CD14-positive monocyte (primary cell): ENCODE measurements around the gene TOB1. TPM values are rescaled to one million over a fixed set of nuclear protein-coding genes. Genes with fewer than 3 reads are reported as not detected.

Experiments
- DNase-seq, 3 donors: peaks; one replicate each; pipeline ENCODE4 v3.0.0-alpha.2; 2011 to 2022
- H2AFZ ChIP-seq: 2 replicates; pipeline ENCODE4 v1.6.0; 2012; ENCODE audit warnings: mild to moderate bottlenecking, low read depth, low read length, inconsistent platforms; ENCODE audit not compliant: insufficient read depth, poor library complexity, severe bottlenecking
- H3K27ac ChIP-seq, 2 donors: 1 replicate in 1 of 2; 2 replicates in 1 of 2; pipeline ENCODE4 v1.5.1; 2012 to 2013; ENCODE audit warnings: low read length in 2 of 2, control low read depth in 1 of 2, inconsistent platforms in 1 of 2, low read depth in 1 of 2, mild to moderate bottlenecking in 1 of 2
- H3K27me3 ChIP-seq, 2 donors: one replicate each; pipeline versions ENCODE4 v1.6.0 to v1.6.1; 2011 to 2013; ENCODE audit warnings: low read length in 2 of 2; ENCODE audit not compliant: control insufficient read depth in 2 of 2, insufficient read depth in 2 of 2
- H3K36me3 ChIP-seq, 2 donors: replicated peaks in 1 of 2; 1 replicate in 1 of 2; 2 replicates in 1 of 2; pipeline versions ENCODE4 v1.5.1 to v1.6.1; 2012 to 2013; ENCODE audit warnings: low read length in 2 of 2, control low read depth in 1 of 2, inconsistent platforms in 1 of 2, mild to moderate bottlenecking in 1 of 2; ENCODE audit not compliant: insufficient read depth in 2 of 2, control insufficient read depth in 1 of 2
- H3K4me1 ChIP-seq, 2 donors: 1 replicate in 1 of 2; 2 replicates in 1 of 2; pipeline versions ENCODE4 v1.5.1 to v1.6.1; 2012 to 2013; ENCODE audit warnings: low read length in 2 of 2, control low read depth in 1 of 2, inconsistent platforms in 1 of 2, mild to moderate bottlenecking in 1 of 2, moderate library complexity in 1 of 2; ENCODE audit not compliant: insufficient read depth in 2 of 2, control insufficient read depth in 1 of 2
- H3K4me2 ChIP-seq: replicated peaks from 2 replicates; pipeline ENCODE3; 2012; ENCODE audit warnings: low read length, moderate library complexity, mild to moderate bottlenecking; ENCODE audit not compliant: poor library complexity, severe bottlenecking; ENCODE audit errors: extremely low read depth
- H3K4me3 ChIP-seq, 3 experiments: fragments of 200-600 bp in 1 of 3; sonication (generic) in 1 of 3; replicated peaks in 1 of 3; 1 replicate in 2 of 3; 2 replicates in 1 of 3; pipeline ENCODE4 v1.5.1; 2011 to 2013; ENCODE audit warnings: low read length in 3 of 3, mild to moderate bottlenecking in 3 of 3, control low read depth in 2 of 3, low read depth in 2 of 3, inconsistent platforms in 1 of 3, moderate library complexity in 1 of 3
- H3K79me2 ChIP-seq: 2 replicates; pipeline ENCODE4 v1.6.0; 2012; ENCODE audit warnings: mild to moderate bottlenecking, control low read depth, inconsistent platforms, low read length, moderate library complexity; ENCODE audit not compliant: insufficient read depth
- H3K9ac ChIP-seq: 2 replicates; pipeline ENCODE4 v1.6.0; 2017; ENCODE audit warnings: low read length, mild to moderate bottlenecking; ENCODE audit not compliant: insufficient read depth, poor library complexity, severe bottlenecking
- H3K9me3 ChIP-seq, 2 donors: replicated peaks in 1 of 2; 1 replicate in 1 of 2; 2 replicates in 1 of 2; pipeline versions ENCODE4 v1.5.1 to v1.6.1; 2012 to 2013; ENCODE audit warnings: low read length in 2 of 2, control low read depth in 1 of 2; ENCODE audit not compliant: control insufficient read depth in 1 of 2, insufficient read depth in 1 of 2
- H4K20me1 ChIP-seq: 2 replicates; pipeline ENCODE4 v1.6.0; 2012; ENCODE audit warnings: mild to moderate bottlenecking, low read length, control low read depth, moderate library complexity; ENCODE audit not compliant: insufficient read depth
- H3K27ac Mint-ChIP-seq, 7 donors: one replicate each; pipeline ENCODE4 v1.8.0; 2020; ENCODE audit warnings: mild to moderate bottlenecking in 7 of 7, mixed read lengths in 7 of 7, moderate library complexity in 6 of 7, inconsistent platforms in 2 of 7
- H3K27me3 Mint-ChIP-seq, 3 donors: one replicate each; pipeline ENCODE4 v1.8.0; 2021 to 2022; ENCODE audit warnings: low read depth in 3 of 3, mild to moderate bottlenecking in 3 of 3, mixed read lengths in 3 of 3, moderate library complexity in 3 of 3, inconsistent platforms in 1 of 3
- H3K36me3 Mint-ChIP-seq, 2 donors: one replicate each; pipeline ENCODE4 v1.8.0; 2020; ENCODE audit warnings: mixed read lengths in 2 of 2, inconsistent platforms in 1 of 2, mild to moderate bottlenecking in 1 of 2
- H3K4me1 Mint-ChIP-seq: one replicate; pipeline ENCODE4 v1.8.0; 2020; ENCODE audit warnings: mild to moderate bottlenecking, mixed read lengths
- H3K4me3 Mint-ChIP-seq, 2 donors: one replicate each; pipeline ENCODE4 v1.8.0; 2020; ENCODE audit warnings: mild to moderate bottlenecking in 2 of 2, mixed read lengths in 2 of 2, moderate library complexity in 1 of 2
- H3K9me3 Mint-ChIP-seq, 7 donors: one replicate each; pipeline ENCODE4 v1.8.0; 2020 to 2022; ENCODE audit warnings: mixed read lengths in 7 of 7, mild to moderate bottlenecking in 6 of 7, moderate library complexity in 6 of 7, inconsistent platforms in 2 of 7
- CTCF ChIP-seq: fragments of 200-600 bp; IDR thresholded peaks from one replicate; pipeline ENCODE4 v1.8.0; 2022; ENCODE audit warnings: antibody characterized with exemption, mild to moderate bottlenecking
- WGBS: methylation state at CpG from one replicate; pipeline ENCODE4 v1.1.5; 2013; ENCODE audit warnings: missing lambda C conversion rate; ENCODE audit not compliant: insufficient coverage; 5-methylcytosine and 5-hydroxymethylcytosine counted together
- intact Hi-C, 2 donors: fragments of 100-400 bp; cut with micrococcal nuclease; formaldehyde crosslinking; loops; one replicate each; pipeline versions ENCODE4 v1.15.0 to v1.15.1; 2023
- polyA plus RNA-seq, 3 donors: library from polyadenylated mRNA; depleted of rRNA in 1 of 3; unstranded in 2 of 3; stranded (reverse) in 1 of 3; fragments of 300-500 nt in 2 of 3; fragments of >200 nt in 1 of 3; fragmentation: Illumina TruSeq in 2 of 3; gene quantifications; 1 replicate in 2 of 3; 2 replicates in 1 of 3; pipeline ENCODE4 v1.2.3, GENCODE V29; 2012 to 2021

Gene TOB1
- polyA plus RNA-seq, 3 donors = 18.5 to 107 (median 41.0) TPM

- H2AFZ ChIP-seq = peak overlapping the region; percentile 11
- H3K4me2 ChIP-seq = peak overlapping the region; percentile 95
- intact Hi-C loops = loop anchor here (2.0 to 10.0 kb wide), 6 partner anchors 45 to 289 kb away; partner anchors contain the start of genes ANKRD40 (in 1 of the 2) and NME1 (in 1 of the 2)
- H3K9me3 ChIP-seq = no peaks in the 10 kb centered on the region
- under 1% methylated on average over 53 of the region's 53 CpGs for WGBS
- H3K27ac Mint-ChIP-seq = peak overlapping the region; percentile 54 to 99 (median 80)
- H3K36me3 ChIP-seq = peaks cover 9 to 25% of the 10 kb centered on the region in 2 donors
- H3K79me2 ChIP-seq = peaks cover 40% of the 10 kb centered on the region
- peaks cover 38% of the 10 kb centered on the region for H3K4me1 Mint-ChIP-seq
- H3K9me3 Mint-ChIP-seq = no peaks in the 10 kb centered on the region
- H3K4me3 Mint-ChIP-seq = peak overlapping the region; percentile 79 to 84
- peak overlapping the region; percentile 70 to 97 (median 89) for H3K4me3 ChIP-seq
- peaks cover 20 to 48% of the 10 kb centered on the region in 2 donors for H3K4me1 ChIP-seq
- peaks cover 43% of the 10 kb centered on the region for H4K20me1 ChIP-seq
- H3K27ac ChIP-seq = peak overlapping the region; percentile 64 to 75
- H3K36me3 Mint-ChIP-seq = peaks cover 25 to 28% of the 10 kb centered on the region in 2 donors
- DNase-seq = no peak
- peaks cover 0 to 2% (median 2%) of the 10 kb centered on the region in 3 donors for H3K27me3 Mint-ChIP-seq
- H3K27me3 ChIP-seq = no peaks in the 10 kb centered on the region
- TF ChIP-seq CTCF = no peak
- H3K9ac ChIP-seq = peak overlapping the region; percentile 92
Measured at GRCh38 chr17:50865868-50866260, 290 bp downstream of the TOB1 start.

GRCh38 chr17:50865060-50865867, 890 bp downstream of the TOB1 start:
- H3K4me3 ChIP-seq = peak overlapping the region; percentile 70 to 97 (median 89)
- intact Hi-C loops = loop anchor here (2.0 to 10.0 kb wide), 4 partner anchors 46 to 290 kb away; partner anchors contain the start of genes ANKRD40 (in 1 of the 2) and NME1 (in 1 of the 2)
- Mint-ChIP-seq H3K27ac (peak overlapping the region; percentile 42 to 98 (median 94)), H3K27me3 (peaks cover 0 to 2% (median 2%) of the 10 kb centered on the region in 3 donors), H3K4me1 (peaks cover 35% of the 10 kb centered on the region), H3K36me3 (peaks cover 25 to 28% of the 10 kb centered on the region in 2 donors), H3K4me3 (peak overlapping the region; percentile 95 to 99), H3K9me3 (no peaks in the 10 kb centered on the region)
- no peaks in the 10 kb centered on the region for H3K9me3 ChIP-seq
- H3K9ac ChIP-seq = peak overlapping the region; percentile 92
- peak; percentile 25 to 40 (median 29) for DNase-seq
- H3K36me3 ChIP-seq = peaks cover 9 to 25% of the 10 kb centered on the region in 2 donors
- H3K27ac ChIP-seq = peak overlapping the region; percentile 64 to 75
- WGBS = 1% methylated on average over 42 of the region's 50 CpGs
- H3K79me2 ChIP-seq = peaks cover 40% of the 10 kb centered on the region
- peak overlapping the region; percentile 11 for H2AFZ ChIP-seq
- peak overlapping the region; percentile 95 for H3K4me2 ChIP-seq
- no peak for TF ChIP-seq CTCF
- no peaks in the 10 kb centered on the region for H3K27me3 ChIP-seq
- H4K20me1 ChIP-seq = peaks cover 43% of the 10 kb centered on the region
- peaks cover 17 to 46% of the 10 kb centered on the region in 2 donors for H3K4me1 ChIP-seq
